ENCODE data around the gene CYP2A7.
"Not testable (repeated sequence)": the region's sequence is repeated elsewhere in the genome, so short reads cannot be mapped to it uniquely, and the experiment has no call there.

CYP2A7 gene

DNA sequence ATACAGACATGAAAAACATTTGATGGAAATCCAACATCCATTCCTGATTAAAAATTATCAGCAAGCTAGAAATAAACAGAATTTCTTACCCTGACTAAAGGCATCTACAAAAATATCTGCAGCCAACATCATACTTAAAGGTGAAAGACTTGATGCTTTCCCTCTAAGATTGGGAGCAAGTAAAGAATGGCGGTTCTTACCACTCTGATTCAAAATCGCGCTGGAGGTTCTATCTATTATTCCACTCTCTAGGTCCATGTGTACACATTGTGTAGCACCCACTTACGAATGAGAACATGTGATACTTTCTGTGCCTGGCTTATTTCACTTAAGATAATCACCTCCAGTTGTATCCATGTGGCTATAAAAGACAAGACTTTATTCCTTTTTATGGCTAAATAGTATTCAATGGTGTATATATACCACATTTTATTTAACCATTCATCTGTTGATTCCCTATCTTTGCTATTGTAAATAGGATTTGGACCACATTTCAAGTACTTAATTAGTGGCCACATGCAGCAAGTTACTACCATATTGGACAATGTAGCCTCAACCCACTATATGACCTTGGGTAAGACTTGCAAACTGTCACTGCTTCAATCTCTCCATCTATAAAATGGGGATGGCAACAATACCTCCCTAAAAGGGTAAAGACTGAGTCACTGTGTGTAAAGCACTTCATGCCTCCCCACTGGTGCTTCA is 38.4 kb upstream of the CYP2A7 start:
- TF ChIP-seq, protein P1, sequence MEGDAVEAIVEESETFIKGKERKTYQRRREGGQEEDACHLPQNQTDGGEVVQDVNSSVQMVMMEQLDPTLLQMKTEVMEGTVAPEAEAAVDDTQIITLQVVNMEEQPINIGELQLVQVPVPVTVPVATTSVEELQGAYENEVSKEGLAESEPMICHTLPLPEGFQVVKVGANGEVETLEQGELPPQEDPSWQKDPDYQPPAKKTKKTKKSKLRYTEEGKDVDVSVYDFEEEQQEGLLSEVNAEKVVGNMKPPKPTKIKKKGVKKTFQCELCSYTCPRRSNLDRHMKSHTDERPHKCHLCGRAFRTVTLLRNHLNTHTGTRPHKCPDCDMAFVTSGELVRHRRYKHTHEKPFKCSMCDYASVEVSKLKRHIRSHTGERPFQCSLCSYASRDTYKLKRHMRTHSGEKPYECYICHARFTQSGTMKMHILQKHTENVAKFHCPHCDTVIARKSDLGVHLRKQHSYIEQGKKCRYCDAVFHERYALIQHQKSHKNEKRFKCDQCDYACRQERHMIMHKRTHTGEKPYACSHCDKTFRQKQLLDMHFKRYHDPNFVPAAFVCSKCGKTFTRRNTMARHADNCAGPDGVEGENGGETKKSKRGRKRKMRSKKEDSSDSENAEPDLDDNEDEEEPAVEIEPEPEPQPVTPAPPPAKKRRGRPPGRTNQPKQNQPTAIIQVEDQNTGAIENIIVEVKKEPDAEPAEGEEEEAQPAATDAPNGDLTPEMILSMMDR (conservative IDR thresholded peaks at IDR 0.05; ENCODE audit: low read length) = no peak
- no peak for DNase-seq (ENCODE audit: low read depth)
- no peak overlapping the region for H3K4me3 ChIP-seq (ENCODE audit: low read length)

DNA sequence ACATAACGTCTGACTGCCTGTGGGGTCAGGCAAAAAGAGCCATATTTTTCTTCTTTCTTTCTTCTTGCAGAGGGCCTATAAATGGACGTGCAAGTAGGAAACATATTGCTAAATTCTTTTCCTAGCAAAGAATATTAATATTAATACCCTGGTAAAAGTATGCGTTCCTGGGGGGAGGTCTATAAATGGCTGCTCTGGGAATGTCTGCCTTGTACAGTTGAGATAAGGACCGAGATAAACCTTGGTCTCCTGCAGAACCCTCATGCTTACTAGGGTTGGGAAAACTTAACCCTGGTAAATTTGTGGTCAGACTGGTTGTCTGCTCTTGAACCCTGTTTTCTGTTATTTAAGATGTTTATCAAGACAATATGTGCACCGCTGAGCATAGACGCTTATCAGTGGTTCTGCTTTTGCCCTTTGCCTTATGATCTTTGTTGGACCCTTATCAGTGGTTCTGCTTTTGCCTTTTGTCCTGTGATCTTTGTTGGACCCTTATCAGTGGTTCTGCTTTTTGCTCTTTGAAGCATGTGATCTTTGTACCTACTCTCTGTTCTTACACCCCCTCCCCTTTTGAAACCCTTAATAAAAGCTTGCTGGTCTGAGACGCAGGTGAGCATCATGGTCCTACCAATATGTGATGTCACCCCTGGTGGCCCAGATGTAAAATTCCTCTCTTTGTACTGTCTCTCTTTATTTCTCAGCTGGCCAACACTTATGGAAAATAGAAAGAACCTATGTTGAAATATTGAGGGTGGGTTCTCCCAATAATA is 37.7 kb upstream of the CYP2A7 start:
- DNase-seq (ENCODE audit: low read depth); H3K4me3 ChIP-seq (ENCODE audit: low read length): not testable (repeated sequence)

DNA sequence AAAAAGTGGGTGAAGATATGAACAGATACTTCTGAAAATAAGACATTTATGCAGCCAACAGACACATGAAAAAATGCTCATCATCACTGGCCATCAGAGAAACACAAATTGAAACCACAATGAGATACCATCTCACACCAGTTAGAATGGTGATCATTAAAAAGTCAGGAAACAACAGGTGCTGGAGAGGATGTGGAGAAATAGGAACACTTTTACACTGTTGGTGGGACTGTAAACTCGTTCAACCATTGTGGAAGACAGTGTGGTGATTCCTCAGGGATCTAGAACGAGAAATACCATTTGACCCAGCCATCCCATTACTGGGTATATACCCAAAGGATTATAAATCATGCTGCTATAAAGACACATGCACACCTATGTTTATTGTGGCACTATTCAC is 36.3 kb upstream of the CYP2A7 start:
- DNase-seq (ENCODE audit: low read depth); H3K4me3 ChIP-seq (ENCODE audit: low read length): not testable (repeated sequence)

DNA sequence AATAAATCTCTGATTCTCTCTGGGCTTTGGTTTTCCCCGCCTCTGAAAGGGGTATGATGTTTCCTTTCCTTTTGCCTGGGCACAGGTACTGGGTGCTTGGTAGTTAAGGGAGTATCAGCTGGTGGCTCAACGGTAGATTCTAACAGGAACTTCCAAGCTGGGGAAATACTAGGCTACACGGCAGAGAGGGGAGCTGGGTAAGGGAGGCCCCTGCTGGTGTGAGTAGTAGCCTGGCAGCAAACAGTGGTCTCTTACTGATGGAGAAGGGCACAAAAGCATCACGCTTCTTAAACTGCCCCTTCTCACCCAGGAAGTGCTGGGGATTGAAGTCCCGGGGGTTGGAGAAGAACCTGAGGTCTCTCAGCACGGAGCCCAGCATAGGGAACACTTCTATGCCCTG is 26.9 kb upstream of the CYP2A7 start:
- TF ChIP-seq, protein P1 (conservative IDR thresholded peaks at IDR 0.05; ENCODE audit: low read length) = no peak
- no peak for DNase-seq (ENCODE audit: low read depth)
- H3K4me3 ChIP-seq (ENCODE audit: low read length) = no peak overlapping the region

DNA sequence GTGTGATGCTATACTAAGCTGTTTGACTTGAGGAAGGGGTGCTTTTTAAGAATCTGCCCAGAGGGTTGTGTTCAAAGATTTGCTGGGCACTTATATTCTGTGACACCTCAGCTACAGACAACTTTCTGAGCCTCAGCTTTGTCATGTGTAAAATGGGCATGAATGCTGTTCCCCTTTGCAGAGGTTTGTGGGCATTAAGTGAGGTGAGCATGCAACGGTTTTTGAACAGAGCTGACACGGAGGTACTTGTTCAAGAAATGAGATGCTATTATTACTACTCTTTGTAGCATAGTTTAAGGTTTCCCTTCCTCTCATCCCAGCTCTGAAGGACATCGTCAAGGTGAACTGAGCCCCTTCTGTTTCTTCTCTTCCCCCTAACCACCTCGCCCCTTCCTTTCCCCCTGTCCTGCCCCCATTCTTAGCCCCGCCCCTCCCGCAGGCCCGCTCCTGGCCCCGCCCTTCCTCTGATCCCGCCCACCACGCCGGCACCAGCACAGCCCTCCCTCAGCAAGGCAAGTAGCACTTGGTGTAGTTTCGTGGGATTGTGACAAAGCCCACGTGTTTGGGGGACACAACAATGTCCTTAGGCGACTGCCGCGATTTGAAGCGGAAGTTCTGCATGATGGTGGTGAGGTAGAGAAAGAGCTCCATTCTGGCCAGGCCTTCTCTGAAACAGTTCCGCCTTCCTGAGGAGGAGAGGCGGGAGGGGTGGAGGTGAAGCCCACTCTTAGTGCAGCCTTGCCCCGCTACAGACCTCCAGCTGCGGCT is 26.1 kb upstream of the CYP2A7 start:
- TF ChIP-seq, protein P1 (conservative IDR thresholded peaks at IDR 0.05; ENCODE audit: low read length) = no peak
- no peak for DNase-seq (ENCODE audit: low read depth)
- H3K4me3 ChIP-seq (ENCODE audit: low read length) = no peak overlapping the region

DNA sequence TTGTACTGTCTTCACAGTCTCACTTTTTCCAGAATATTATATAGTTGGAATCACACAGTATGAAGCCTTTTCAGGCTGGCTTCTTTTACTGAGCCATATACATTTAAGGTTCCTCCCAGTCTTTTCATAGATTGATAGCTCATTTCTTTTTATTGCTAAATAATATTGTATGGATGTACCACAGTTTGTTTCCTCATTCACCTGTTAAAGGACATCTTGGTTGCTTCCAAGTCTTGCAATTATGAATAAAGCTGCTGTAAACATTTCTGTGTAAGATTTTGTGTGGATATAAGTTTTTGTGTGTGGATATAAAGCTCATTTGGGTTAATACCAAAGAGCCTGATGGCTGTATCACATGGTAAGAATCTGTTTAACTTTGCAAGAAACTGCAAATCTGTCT is 24.5 kb upstream of the CYP2A7 start:
- TF ChIP-seq, protein P1 (conservative IDR thresholded peaks at IDR 0.05; ENCODE audit: low read length) = no peak
- no peak overlapping the region for H3K4me3 ChIP-seq (ENCODE audit: low read length)
- DNase-seq (ENCODE audit: low read depth) = no peak

DNA sequence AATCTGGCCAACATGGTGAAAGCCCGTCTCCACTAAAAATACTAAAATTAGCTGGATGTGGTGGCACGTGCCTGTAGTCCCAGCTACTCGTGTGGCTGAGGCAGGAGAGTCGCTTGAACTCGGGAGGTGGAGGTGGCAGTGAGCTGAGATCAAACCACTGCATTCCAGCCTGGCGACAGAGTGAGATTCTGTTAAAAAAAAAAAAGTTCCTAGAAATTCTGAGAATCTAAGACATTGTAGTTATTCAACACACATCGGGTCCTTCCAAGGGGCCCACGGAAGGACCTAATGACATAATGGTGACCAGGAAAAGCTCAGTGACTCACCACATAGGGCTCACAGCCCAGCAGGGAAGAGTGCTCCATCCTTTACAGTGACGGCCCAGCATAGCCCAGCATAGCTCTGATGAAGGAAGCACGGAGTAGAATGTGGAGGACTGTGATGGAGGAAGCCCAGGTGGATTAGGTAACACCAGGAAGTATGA is 22.7 kb upstream of the CYP2A7 start:
- not testable (repeated sequence) for DNase-seq (ENCODE audit: low read depth); H3K4me3 ChIP-seq (ENCODE audit: low read length)

DNA sequence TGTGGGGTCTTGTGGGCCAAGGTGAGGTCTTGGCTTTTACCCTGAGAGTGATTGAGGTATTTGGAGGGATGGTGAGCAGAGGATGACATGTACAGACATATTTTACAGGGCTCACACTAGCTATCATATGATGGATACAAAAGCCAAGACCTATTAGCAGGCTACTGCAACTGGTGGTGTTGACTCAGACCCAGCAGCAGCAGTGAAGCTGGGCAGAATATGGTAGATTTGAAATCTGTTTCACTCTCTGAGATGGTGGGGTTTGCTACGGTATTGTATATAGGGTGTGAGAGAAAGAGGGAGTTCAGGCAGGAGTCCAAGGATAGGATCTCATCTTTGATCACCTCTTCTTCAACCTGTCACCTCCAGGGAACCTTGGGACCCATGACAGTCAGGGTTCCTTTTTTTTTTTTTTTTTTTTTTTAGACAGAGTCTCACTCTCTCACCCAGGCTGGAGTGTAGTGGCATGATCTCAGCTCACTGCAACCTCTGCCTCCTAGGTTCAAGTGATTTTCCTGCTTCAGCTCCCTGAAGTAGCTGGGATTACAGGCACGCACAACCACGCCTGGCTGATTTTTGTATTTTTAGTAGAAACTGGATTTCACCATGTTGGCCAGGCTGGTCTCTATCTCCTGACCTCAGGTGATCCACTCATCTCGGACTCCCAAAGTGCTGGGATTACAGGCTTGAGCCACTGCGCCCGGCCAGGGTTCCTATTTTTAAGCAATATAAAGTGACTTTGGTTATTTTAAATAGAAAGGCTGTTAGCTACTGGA is 20.1 kb upstream of the CYP2A7 start:
- H3K4me3 ChIP-seq (ENCODE audit: low read length) = not testable (repeated sequence)

DNA sequence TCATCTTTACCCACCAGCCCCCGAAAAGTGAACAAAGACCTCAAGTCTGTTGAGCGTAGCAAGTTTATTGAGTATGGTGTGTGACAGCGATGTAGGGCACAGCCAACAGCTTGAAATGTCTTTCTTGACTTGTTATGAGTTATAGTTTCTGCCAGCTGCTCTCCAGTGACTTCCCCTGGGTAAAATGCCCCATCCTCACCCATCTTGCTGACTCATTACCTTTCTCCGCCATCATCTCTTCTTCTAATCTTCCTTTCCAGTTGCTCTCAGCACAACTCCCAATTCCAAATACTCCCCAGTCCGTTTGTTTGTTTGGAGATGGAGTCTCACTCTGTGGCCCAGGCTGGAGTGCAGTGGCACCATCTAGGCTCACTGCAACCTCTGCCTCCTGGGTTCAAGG is 18.5 kb upstream of the CYP2A7 start:
- H3K4me3 ChIP-seq (ENCODE audit: low read length); DNase-seq (ENCODE audit: low read depth): not testable (repeated sequence)

More for the DNA sequence above, 20.1 kb upstream of the CYP2A7 start:
- not testable (repeated sequence) for DNase-seq (ENCODE audit: low read depth)

DNA sequence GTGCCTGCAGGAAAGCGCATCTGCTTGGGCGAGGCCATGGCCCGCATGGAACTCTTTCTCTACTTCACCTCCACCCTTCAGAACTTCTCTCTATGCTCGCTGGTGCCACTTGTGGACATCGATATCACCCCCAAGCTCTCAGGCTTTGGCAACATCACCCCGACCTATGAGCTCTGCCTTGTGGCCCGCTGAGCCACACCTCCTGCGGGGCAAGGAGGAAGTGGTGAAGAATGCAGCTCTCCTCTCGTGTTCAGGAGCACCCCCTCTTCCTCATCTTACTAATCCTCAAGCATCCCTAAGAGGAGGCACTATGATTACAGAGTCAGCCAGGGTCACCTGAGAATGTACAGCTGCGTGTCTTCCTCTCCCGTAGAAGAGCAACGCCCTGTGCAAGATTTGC is 17.9 kb upstream of the CYP2A7 start:
- not testable (repeated sequence) for H3K4me3 ChIP-seq (ENCODE audit: low read length); DNase-seq (ENCODE audit: low read depth)

DNA sequence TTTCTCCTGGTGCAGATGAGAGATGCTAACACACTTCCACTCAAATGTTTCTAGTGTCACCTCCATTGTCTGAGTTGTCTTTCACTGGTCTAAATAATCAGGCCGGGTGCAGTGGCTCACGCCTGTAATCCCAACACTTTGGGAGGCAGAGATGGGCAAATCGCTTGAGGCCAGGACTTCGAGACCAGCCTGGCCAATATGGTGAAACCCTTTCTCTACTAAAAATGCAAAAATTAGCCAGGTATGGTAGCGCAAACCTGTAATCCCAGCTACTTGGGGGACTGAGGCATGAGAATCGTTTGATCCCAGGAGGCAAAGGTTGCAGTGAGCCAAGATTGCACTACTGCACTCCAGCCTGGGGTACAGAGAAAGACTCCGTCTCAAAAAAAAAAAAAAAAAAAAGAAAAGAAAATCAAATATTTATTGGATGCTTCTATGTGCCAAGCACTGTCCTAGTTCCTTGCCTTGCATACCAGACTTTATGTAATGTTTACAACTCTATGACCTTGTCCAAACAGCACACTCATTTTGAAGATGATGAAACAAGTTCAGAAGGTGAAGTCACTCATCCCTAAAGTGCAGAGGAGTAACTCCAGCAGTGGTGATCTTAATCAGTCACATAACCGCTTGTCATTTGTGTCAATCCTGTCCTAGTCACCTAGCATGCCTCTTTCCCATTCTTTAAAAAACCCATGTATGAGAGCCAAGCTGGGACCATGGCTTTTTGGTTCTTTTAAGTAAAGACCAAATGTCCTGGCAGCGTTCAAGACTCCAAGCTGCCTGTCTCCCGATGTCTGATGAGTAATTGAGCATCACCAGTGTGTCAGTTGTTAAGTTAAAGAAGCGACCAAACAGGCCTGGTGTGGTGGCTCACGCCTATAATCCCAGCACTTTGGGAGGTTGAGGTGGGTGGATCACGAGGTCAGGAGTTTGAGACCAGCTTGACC is 15.1 kb upstream of the CYP2A7 start:
- DNase-seq (ENCODE audit: low read depth) = peak; percentile 8

More for the DNA sequence above, 15.1 kb upstream of the CYP2A7 start:
- not testable (repeated sequence) for H3K4me3 ChIP-seq (ENCODE audit: low read length)

Data from AG10803 (cell line).